T-cell (primary cell): ENCODE data around the gene SDCBP2. TPM values are rescaled to one million over a fixed set of nuclear protein-coding genes. Genes with fewer than 3 reads are reported as not detected.

Source experiments
- ATAC-seq, 4 experiments: fragments of 200-7000 bp in 3 of 4; fragments of 150-1000 bp in 1 of 4; cut with Tn5 transposase; replicated peaks in 1 of 4; 1 replicate in 3 of 4; 2 replicates in 1 of 4; pipeline ENCODE4 v1.10.0; 2021; ENCODE audit warnings: moderate library complexity in 3 of 4, mild to moderate bottlenecking in 2 of 4, moderate number of reproducible peaks in 1 of 4
- CTCF ChIA-PET, 2 donors: fragments of 300-600 bp; sonication (Branson Sonifier 250); formaldehyde crosslinking; loops; one replicate each; lab custom pipeline; 2022; ENCODE audit warnings: antibody characterized with exemption in 2 of 2; lab: Charles Lee
- POLR2A ChIA-PET, 2 donors: fragments of 300-600 bp; sonication (Branson Sonifier 250); formaldehyde crosslinking; loops; one replicate each; lab custom pipeline; 2022; ENCODE audit warnings: antibody characterized with exemption in 2 of 2; lab: Charles Lee
- DNase-seq, 35 experiments: peaks; one replicate each; pipeline versions ENCODE4 v3.0.0 to v3.0.0-alpha.2; 2013 to 2023
- H3K27ac ChIP-seq: one replicate; pipeline ENCODE4 v1.5.1; 2013; ENCODE audit warnings: low read length
- H3K27me3 ChIP-seq, 2 experiments: replicated peaks in 1 of 2; 1 replicate in 1 of 2; 2 replicates in 1 of 2; pipeline versions ENCODE4 v1.6.1 to v1.7.0; 2013; ENCODE audit warnings: low read length in 1 of 2, mixed read lengths in 1 of 2; ENCODE audit not compliant: control insufficient read depth in 2 of 2, insufficient read depth in 2 of 2; ENCODE audit errors: extremely low read depth in 1 of 2
- H3K36me3 ChIP-seq, 2 donors: 1 replicate in 1 of 2; 2 replicates in 1 of 2; pipeline versions ENCODE4 v1.6.1 to v1.7.0; 2013; ENCODE audit warnings: low read length in 1 of 2; ENCODE audit not compliant: control insufficient read depth in 2 of 2, insufficient read depth in 1 of 2; ENCODE audit errors: extremely low read depth in 1 of 2
- H3K4me1 ChIP-seq, 2 experiments: 1 replicate in 1 of 2; 2 replicates in 1 of 2; pipeline versions ENCODE4 v1.6.1 to v1.7.0; 2013; ENCODE audit warnings: low read length in 2 of 2, mixed read lengths in 1 of 2; ENCODE audit not compliant: insufficient read depth in 2 of 2, control insufficient read depth in 1 of 2; ENCODE audit errors: extremely low read depth in 1 of 2
- H3K4me3 ChIP-seq, 2 donors: 1 replicate in 1 of 2; 2 replicates in 1 of 2; pipeline versions ENCODE4 v1.5.1 to v1.7.0; 2013; ENCODE audit warnings: mild to moderate bottlenecking in 2 of 2, low read length in 1 of 2, moderate library complexity in 1 of 2; ENCODE audit not compliant: control insufficient read depth in 1 of 2; ENCODE audit errors: extremely low read depth in 1 of 2
- H3K9me3 ChIP-seq: 2 replicates; pipeline ENCODE4 v1.7.0; 2013
- H3K27ac Mint-ChIP-seq, 2 donors: one replicate each; pipeline ENCODE4 v1.8.0; 2020 to 2021; ENCODE audit warnings: mild to moderate bottlenecking in 2 of 2, mixed read lengths in 2 of 2
- H3K27me3 Mint-ChIP-seq, 2 donors: one replicate each; pipeline ENCODE4 v1.8.0; 2021 to 2022; ENCODE audit warnings: mixed read lengths in 2 of 2
- H3K36me3 Mint-ChIP-seq: one replicate; pipeline ENCODE4 v1.8.0; 2021; ENCODE audit warnings: mixed read lengths
- H3K4me1 Mint-ChIP-seq, 3 donors: one replicate each; pipeline ENCODE4 v1.8.0; 2020 to 2022; ENCODE audit warnings: mixed read lengths in 3 of 3, mild to moderate bottlenecking in 1 of 3
- H3K4me3 Mint-ChIP-seq, 3 donors: one replicate each; pipeline ENCODE4 v1.8.0; 2020 to 2022; ENCODE audit warnings: mild to moderate bottlenecking in 3 of 3, mixed read lengths in 3 of 3, moderate library complexity in 3 of 3
- H3K9me3 Mint-ChIP-seq, 3 donors: one replicate each; pipeline ENCODE4 v1.8.0; 2020 to 2022; ENCODE audit warnings: mixed read lengths in 3 of 3
- WGBS: methylation state at CpG from one replicate; pipeline ENCODE4 v1.1.5; 2013; ENCODE audit warnings: missing lambda C conversion rate; ENCODE audit not compliant: insufficient coverage; 5-methylcytosine and 5-hydroxymethylcytosine counted together
- total RNA-seq, 35 experiments: library from RNA in 6 of 35; stranded (reverse) in 6 of 35; fragments of 120-200 nt in 1 of 35; gene quantifications; one replicate each; pipeline versions ENCODE4 v1.2.1 to v1.2.4 and lab custom pipeline; 2013 to 2026

The SDCBP2 gene
- total RNA-seq, 5 donors from 2014 or later (not counting 1 experiment from before 2014, with no cell fraction given) = 1.1 to 2.4 (median 2.2) TPM

- no peak overlapping the region for H3K27ac ChIP-seq
- CTCF ChIA-PET = no interaction called here
- no peak for ATAC-seq
- Mint-ChIP-seq H3K27ac (peak overlapping the region in 1 of 2 donors; percentile 36), H3K27me3 (no peaks in the 10 kb centered on the region), H3K4me1 (peaks cover 53 to 58% (median 56%) of the 10 kb centered on the region in 3 donors), H3K4me3 (no peak overlapping the region), H3K9me3 (no peaks in the 10 kb centered on the region), H3K36me3 (peaks cover 8% of the 10 kb centered on the region)
- H3K4me1 ChIP-seq = peaks cover 7 to 40% of the 10 kb centered on the region in 2 experiments
- POLR2A ChIA-PET = interaction anchor here in 1 of 2 donors (0.7 kb wide), 1 partner anchor 74 kb away, joined by 4 read pairs; no protein-coding TSS in a partner anchor
- no peaks in the 10 kb centered on the region for H3K9me3 ChIP-seq
- peaks cover 3 to 18% of the 10 kb centered on the region in 2 donors for H3K36me3 ChIP-seq
- no CpG with 5 or more reads among the region's 2 CpGs for WGBS
- DNase-seq = no peak
- H3K4me3 ChIP-seq = no peak overlapping the region
- no peaks in the 10 kb centered on the region for H3K27me3 ChIP-seq
Measured at GRCh38 chr20:1332749-1333300, 3.9 kb upstream of the SDCBP2 start.

GRCh38 chr20:1331801-1332453, 3.0 kb upstream of the SDCBP2 start:
- Mint-ChIP-seq H3K4me1 (peaks cover 48 to 52% (median 50%) of the 10 kb centered on the region in 3 donors), H3K4me3 (no peak overlapping the region), H3K27ac (no peak overlapping the region), H3K9me3 (no peaks in the 10 kb centered on the region), H3K36me3 (peaks cover 8% of the 10 kb centered on the region), H3K27me3 (no peaks in the 10 kb centered on the region)
- H3K4me1 ChIP-seq = peaks cover 7 to 40% of the 10 kb centered on the region in 2 experiments
- no peak for DNase-seq
- POLR2A ChIA-PET = interaction anchor here in 1 of 2 donors (0.7 kb wide), 1 partner anchor 74 kb away, joined by 4 read pairs; no protein-coding TSS in a partner anchor
- H3K9me3 ChIP-seq = no peaks in the 10 kb centered on the region
- WGBS = 93% methylated on average over 3 of the region's 6 CpGs
- CTCF ChIA-PET = no interaction called here
- H3K4me3 ChIP-seq = no peak overlapping the region
- ATAC-seq = no peak
- H3K27ac ChIP-seq = no peak overlapping the region
- H3K36me3 ChIP-seq = peaks cover 3 to 18% of the 10 kb centered on the region in 2 donors
- no peaks in the 10 kb centered on the region for H3K27me3 ChIP-seq

- Mint-ChIP-seq H3K9me3 (no peaks in the 10 kb centered on the region), H3K4me3 (no peak overlapping the region), H3K4me1 (peaks cover 39 to 44% (median 42%) of the 10 kb centered on the region in 3 donors), H3K36me3 (peaks cover 8% of the 10 kb centered on the region), H3K27ac (peak overlapping the region in 1 of 2 donors; percentile 67), H3K27me3 (no peaks in the 10 kb centered on the region)
- POLR2A ChIA-PET = no interaction called here
- Histone ChIP-seq H3K4me1 (peaks cover 13 to 41% of the 10 kb centered on the region in 2 experiments), H3K36me3 (peaks cover 3 to 18% of the 10 kb centered on the region in 2 donors), H3K4me3 (no peak overlapping the region), H3K27me3 (no peaks in the 10 kb centered on the region), H3K9me3 (no peaks in the 10 kb centered on the region), H3K27ac (no peak overlapping the region)
- DNase-seq = no peak
- CTCF ChIA-PET = no interaction called here
- ATAC-seq = no peak
- 100% methylated on average over 2 of the region's 2 CpGs for WGBS
Measured at GRCh38 chr20:1331101-1331500, 2.2 kb upstream of the SDCBP2 start.

- H3K4me1 Mint-ChIP-seq = peaks cover 36 to 41% (median 39%) of the 10 kb centered on the region in 3 donors
- H3K9me3 Mint-ChIP-seq = no peaks in the 10 kb centered on the region
- peaks cover 8% of the 10 kb centered on the region for H3K36me3 Mint-ChIP-seq
- 66% methylated on average over 5 of the region's 6 CpGs for WGBS
- no peaks in the 10 kb centered on the region for H3K27me3 Mint-ChIP-seq
- POLR2A ChIA-PET = interaction anchor here in 1 of 2 donors (1.0 kb wide), 1 partner anchor 89 kb away, joined by 3 read pairs; no protein-coding TSS in a partner anchor
- no peaks in the 10 kb centered on the region for H3K9me3 ChIP-seq
- H3K4me1 ChIP-seq = peaks cover 16 to 46% of the 10 kb centered on the region in 2 experiments
- peak overlapping the region; percentile 87 to 88 for H3K27ac Mint-ChIP-seq
- H3K36me3 ChIP-seq = peaks cover 3 to 18% of the 10 kb centered on the region in 2 donors
- CTCF ChIA-PET = no interaction called here
- H3K27me3 ChIP-seq = no peaks in the 10 kb centered on the region
- H3K27ac ChIP-seq = peak overlapping the region; percentile 47
- H3K4me3 Mint-ChIP-seq = peak overlapping the region in 2 of 3 donors; percentile 17
- peak in 29 of 35 experiments; percentile 12 to 63 (median 35) for DNase-seq
- ATAC-seq = peak in 3 of 4 experiments; percentile 13 to 65 (median 39)
- no peak overlapping the region for H3K4me3 ChIP-seq
Measured at GRCh38 chr20:1330075-1330830, 1.3 kb upstream of the SDCBP2 start.

- no peaks in the 10 kb centered on the region for H3K27me3 ChIP-seq
- peaks cover 22 to 55% of the 10 kb centered on the region in 2 experiments for H3K4me1 ChIP-seq
- DNase-seq = no peak
- H3K36me3 Mint-ChIP-seq = peaks cover 8% of the 10 kb centered on the region
- POLR2A ChIA-PET = no interaction called here
- peaks cover 31 to 41% (median 35%) of the 10 kb centered on the region in 3 donors for H3K4me1 Mint-ChIP-seq
- ATAC-seq = no peak
- H3K36me3 ChIP-seq = peaks cover 0 to 11% of the 10 kb centered on the region in 2 donors
- H3K4me3 Mint-ChIP-seq = peak overlapping the region in 1 of 3 donors; percentile 44
- H3K9me3 Mint-ChIP-seq = no peaks in the 10 kb centered on the region
- peak overlapping the region; percentile 33 to 64 for H3K27ac Mint-ChIP-seq
- CTCF ChIA-PET = no interaction called here
- H3K9me3 ChIP-seq = no peaks in the 10 kb centered on the region
- no peak overlapping the region for H3K4me3 ChIP-seq
- no peak overlapping the region for H3K27ac ChIP-seq
- H3K27me3 Mint-ChIP-seq = no peaks in the 10 kb centered on the region
- WGBS = 93% methylated on average over 7 of the region's 7 CpGs
Measured at GRCh38 chr20:1327827-1328679, 886 bp downstream of the SDCBP2 start.
